ENCODE data around the gene LAMP5.

DNA sequence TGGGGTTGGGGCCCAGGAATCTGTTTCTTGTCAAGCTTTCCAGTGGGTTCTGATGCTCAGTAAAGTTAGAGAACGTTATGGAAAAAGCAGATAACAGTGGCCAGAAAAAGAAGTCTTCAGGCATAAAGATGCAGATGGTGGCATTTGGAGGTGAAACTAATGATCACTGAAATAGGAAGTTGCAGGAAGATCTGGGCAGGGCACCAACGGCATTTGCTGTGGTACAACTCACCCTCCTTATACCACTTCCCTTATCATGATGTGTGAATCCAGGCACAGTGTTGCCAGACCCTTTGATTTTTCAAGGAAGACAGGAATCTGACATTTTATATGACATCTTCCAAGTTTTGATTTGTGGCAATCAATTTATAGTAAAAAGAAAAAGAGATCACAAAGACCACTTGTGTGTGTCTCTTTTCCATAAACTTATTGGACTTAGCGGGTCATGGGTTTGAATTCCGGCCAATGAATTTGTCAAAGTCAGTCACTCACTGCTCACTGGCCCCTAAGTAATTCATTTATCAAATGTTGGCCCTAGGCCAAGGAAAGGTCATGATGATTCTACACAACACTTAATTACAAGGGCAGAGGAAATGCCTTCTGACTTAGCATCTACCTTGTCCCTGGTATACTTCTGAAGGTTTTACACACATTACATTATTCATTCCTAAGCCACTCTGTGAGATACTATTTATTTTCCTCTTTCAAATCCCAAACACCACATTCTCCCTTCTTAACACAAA, 37.6 kb downstream of the LAMP5 start:
- no peak for TF ChIP-seq ZNF280B (CRISPR knock-in tag; IDR thresholded peaks at IDR 0.05; ENCODE audit: borderline replicate concordance)
- no peak for TF ChIP-seq CTCF (CRISPR knock-in tag; IDR thresholded peaks at IDR 0.05)
- TF ChIP-seq RERE (CRISPR knock-in tag; IDR thresholded peaks at IDR 0.05; ENCODE audit: low read depth), result no peak
- TF ChIP-seq ETV6 (CRISPR knock-in tag; conservative IDR thresholded peaks at IDR 0.05), result no peak
- no peak for TF ChIP-seq EZH2 (conservative IDR thresholded peaks at IDR 0.05; ENCODE audit: low read depth, low read length)
- no peak for TF ChIP-seq ZNF232 (CRISPR knock-in tag; IDR thresholded peaks at IDR 0.05; ENCODE audit: borderline replicate concordance)
- no peak for TF ChIP-seq THAP11 (CRISPR knock-in tag; IDR thresholded peaks at IDR 0.05)
- no peak for TF ChIP-seq ZC3H4 (CRISPR knock-in tag; IDR thresholded peaks at IDR 0.05; ENCODE audit: borderline replicate concordance)
- no peak for TF ChIP-seq U2AF2 (IDR thresholded peaks at IDR 0.05; ENCODE audit: low read depth, low read length)
- TF ChIP-seq, protein P1, sequence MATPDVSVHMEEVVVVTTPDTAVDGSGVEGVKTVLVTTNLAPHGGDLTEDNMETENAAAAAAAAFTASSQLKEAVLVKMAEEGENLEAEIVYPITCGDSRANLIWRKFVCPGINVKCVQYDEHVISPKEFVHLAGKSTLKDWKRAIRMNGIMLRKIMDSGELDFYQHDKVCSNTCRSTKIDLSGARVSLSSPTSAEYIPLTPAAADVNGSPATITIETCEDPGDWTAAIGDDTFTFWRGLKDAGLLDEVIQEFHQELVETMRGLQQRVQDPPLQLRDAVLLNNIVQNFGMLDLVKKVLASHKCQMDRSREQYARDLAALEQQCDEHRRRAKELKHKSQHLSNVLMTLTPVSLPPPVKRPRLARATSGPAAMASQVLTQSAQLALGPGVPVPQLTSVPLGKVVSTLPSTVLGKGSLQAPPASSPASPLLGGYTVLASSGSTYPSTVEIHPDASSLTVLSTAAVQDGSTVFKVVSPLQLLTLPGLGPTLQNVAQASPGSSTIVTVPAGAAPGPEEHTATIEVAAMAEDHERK (CRISPR knock-in tag; IDR thresholded peaks at IDR 0.05; ENCODE audit: low read depth), result no peak
- TF ChIP-seq ZBTB20 (CRISPR knock-in tag; IDR thresholded peaks at IDR 0.05; ENCODE audit: borderline replicate concordance, low read depth), result no peak
